A549 (cell line): Measurements from ENCODE around the gene HMCN1. TPM values are rescaled to one million over a fixed set of nuclear protein-coding genes. Genes with fewer than 3 reads are reported as not detected.

ENCODE experiments used
- ATAC-seq, 2 experiments: fragments of 200-7000 bp in 1 of 2; fragments of >200 bp in 1 of 2; cut with Nextera tagmentation in 1 of 2; cut with Tn5 transposase in 1 of 2; 3 replicates each; pipeline versions ENCODE4 v1.8.0 to v1.9.1; 2018 to 2020; ENCODE audit warnings: mild to moderate bottlenecking in 1 of 2, moderate library complexity in 1 of 2
- CTCF ChIA-PET: fragments of 300-600 bp; sonication (Branson Sonifier 250); formaldehyde crosslinking; extraction: SDS; loops from one replicate; lab custom pipeline; 2021; ENCODE audit warnings: antibody characterized with exemption, inconsistent platforms; lab: Yijun Ruan, JAX
- POLR2A ChIA-PET: fragments of 350-600 bp; formaldehyde crosslinking; extraction: SDS; loops from one replicate; lab custom pipeline; 2021; ENCODE audit warnings: antibody characterized with exemption, inconsistent platforms; lab: Yijun Ruan, JAX
- DNase-seq, 2 experiments: peaks; one replicate each; pipeline versions ENCODE4 v3.0.0 to v3.0.0-alpha.2; 2011 to 2016; ENCODE audit warnings: low read depth in 1 of 2, low spot score in 1 of 2
- FAIRE-seq: peaks from 2 replicates; lab custom pipeline; 2011; peaks lifted over from hg19 to GRCh38; lab: Jason Lieb, UNC
- H3K27ac ChIP-seq, 2 experiments: fragments of >200 bp; sonication (Bioruptor Twin); formaldehyde crosslinking; 3 replicates each; pipeline ENCODE4 v1.5.1; 2016 to 2017
- H3K4me1 ChIP-seq: fragments of >200 bp; sonication (Bioruptor Twin); formaldehyde crosslinking; 3 replicates; pipeline ENCODE4 v1.6.1; 2016
- H3K4me2 ChIP-seq: fragments of >200 bp; sonication (Bioruptor Twin); formaldehyde crosslinking; 3 replicates; pipeline ENCODE4 v1.6.1; 2016
- H3K4me3 ChIP-seq: fragments of >200 bp; sonication (Bioruptor Twin); formaldehyde crosslinking; 3 replicates; pipeline ENCODE4 v1.5.1; 2016
- H3K9me3 ChIP-seq: fragments of >200 bp; sonication (Bioruptor Twin); formaldehyde crosslinking; 3 replicates; pipeline ENCODE4 v1.6.1; 2016
- BHLHE40 ChIP-seq: IDR thresholded peaks from 2 replicates; pipeline ENCODE4 v1.6.1; 2012; ENCODE audit warnings: low read depth, low read length, inconsistent platforms
- CHD4 ChIP-seq: fragments of 200-600 bp; sonication (generic); IDR thresholded peaks from 2 replicates; pipeline ENCODE4 v1.6.1; 2016; ENCODE audit warnings: antibody characterized with exemption, mild to moderate bottlenecking, borderline replicate concordance
- FOSL2 ChIP-seq, 2 experiments: fragments of 450-650 bp in 1 of 2; fragments of >200 bp in 1 of 2; sonication (Bioruptor Twin) in 1 of 2; formaldehyde crosslinking; IDR thresholded peaks; 2 replicates each; pipeline versions ENCODE4 v1.5.0 to v1.6.1; 2016 to 2020; ENCODE audit warnings: mild to moderate bottlenecking in 1 of 2, moderate library complexity in 1 of 2
- HOXA7 ChIP-seq: fragments of 250-450 bp; sonication (Bioruptor Pico); IDR thresholded peaks from 2 replicates; pipeline ENCODE4 v1.5.0; 2020; ENCODE audit warnings: mild to moderate bottlenecking, moderate library complexity
- NR3C1 ChIP-seq: fragments of >200 bp; sonication (Bioruptor Twin); formaldehyde crosslinking; IDR thresholded peaks from 3 replicates; pipeline ENCODE4 v1.6.1; 2017
- RFX5 ChIP-seq: fragments of 450-650 bp; IDR thresholded peaks from 2 replicates; pipeline ENCODE4 v1.7.1; 2014; ENCODE audit warnings: antibody characterized with exemption, mild to moderate bottlenecking, moderate library complexity
- SREBF2 ChIP-seq: fragments of 450-650 bp; IDR thresholded peaks from 2 replicates; pipeline ENCODE4 v1.6.1; 2014; ENCODE audit warnings: mild to moderate bottlenecking, moderate library complexity
- ZC3H11A ChIP-seq: fragments of 450-650 bp; IDR thresholded peaks from 2 replicates; pipeline ENCODE4 v1.6.1; 2014; ENCODE audit warnings: antibody characterized with exemption, mild to moderate bottlenecking
- ZFP36 ChIP-seq: fragments of 450-650 bp; IDR thresholded peaks from 2 replicates; pipeline ENCODE4 v1.6.1; 2014; ENCODE audit warnings: borderline replicate concordance; ENCODE audit not compliant: partially characterized antibody
- ZSCAN20 ChIP-seq: fragments of 250-450 bp; sonication (Bioruptor Pico); IDR thresholded peaks from 2 replicates; pipeline ENCODE4 v1.8.0; 2022; ENCODE audit warnings: mild to moderate bottlenecking, moderate library complexity
- WGBS: methylation state at CpG from one replicate; pipeline ENCODE4 v1.1.6; 2017; ENCODE audit errors: missing lambda C conversion rate; 5-methylcytosine and 5-hydroxymethylcytosine counted together
- polyA plus RNA-seq, 4 experiments: library from polyadenylated mRNA; depleted of rRNA in 3 of 4; stranded (reverse); fragments of >200 nt; fragmentation: RNase III in 1 of 4; extraction: RNeasy Plus Mini Kit Qiagen cat#74134 plus additional on column Dnase treatment in 1 of 4; gene quantifications; 2 replicates in 3 of 4; 3 replicates in 1 of 4; pipeline ENCODE4 v1.2.3, GENCODE V29; 2011 to 2017
- TF ChIP-seq, protein P1 (sequence below): fragments of 200-600 bp; sonication (generic); IDR thresholded peaks from 2 replicates; pipeline ENCODE4 v1.6.1; 2016; ENCODE audit warnings: antibody characterized with exemption, mild to moderate bottlenecking, moderate library complexity
- TF ChIP-seq, protein P2 (sequence below): IDR thresholded peaks from 2 replicates; pipeline ENCODE4 v1.6.1; 2012
- TF ChIP-seq, protein P3 (sequence below): fragments of >200 bp; sonication (Bioruptor Twin); formaldehyde crosslinking; IDR thresholded peaks from 3 replicates; pipeline ENCODE4 v1.5.1; 2016
- TF ChIP-seq, protein P4 (sequence below): fragments of >200 bp; sonication (Bioruptor Twin); formaldehyde crosslinking; IDR thresholded peaks from 2 replicates; pipeline ENCODE4 v1.6.1; 2016
- TF ChIP-seq, protein P5 (sequence below): fragments of 150-350 bp; IDR thresholded peaks from 2 replicates; pipeline ENCODE4 v1.6.1; 2014; ENCODE audit warnings: low read depth, mild to moderate bottlenecking, low read length

HMCN1 gene
- polyA plus RNA-seq, 2 of the 4 experiments (the other 2 are of a cell fraction), result 0.03 to 0.06 TPM

DNA sequence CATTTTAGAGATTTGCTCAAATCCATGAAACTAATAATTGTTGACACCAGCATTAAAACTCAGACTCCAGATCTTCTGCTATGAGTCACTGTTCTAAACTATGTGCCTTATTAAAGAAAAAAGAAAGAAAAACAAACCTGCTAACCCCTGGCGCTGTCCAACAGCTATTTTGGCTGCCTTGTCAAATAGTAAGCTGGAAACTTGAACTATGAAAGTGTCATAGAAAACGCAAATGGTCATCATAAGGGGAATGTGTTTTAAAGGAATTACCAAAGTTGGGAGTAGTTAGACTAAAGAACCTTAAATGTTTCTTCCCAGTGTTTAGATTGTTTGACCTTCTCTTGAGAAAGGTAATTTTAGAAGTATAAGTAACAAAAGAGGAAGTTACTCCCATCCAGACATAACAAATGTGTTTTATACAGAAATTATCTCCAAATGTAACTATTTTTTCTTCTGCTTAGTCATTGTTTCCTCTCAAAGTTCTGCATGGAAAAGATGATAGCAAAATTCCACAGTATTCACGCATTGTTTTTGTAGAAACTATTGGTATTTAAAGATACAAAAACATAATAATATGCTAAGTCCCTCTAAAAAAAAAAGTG is 368.5 kb downstream of the HMCN1 start:
- CTCF ChIA-PET, result no interaction called here
- FAIRE-seq (no peak), ATAC-seq (no peak), DNase-seq (no peak)
- 16% methylated on average over 3 of the region's 3 CpGs for WGBS
- no peak overlapping the region for H3K4me3 ChIP-seq
- no peak overlapping the region for H3K27ac ChIP-seq
- no peaks in the 10 kb centered on the region for H3K4me1 ChIP-seq
- H3K9me3 ChIP-seq, result no peaks in the 10 kb centered on the region
- H3K4me2 ChIP-seq, result no peak overlapping the region
- POLR2A ChIA-PET, result no interaction called here
- TF ChIP-seq, protein P1, sequence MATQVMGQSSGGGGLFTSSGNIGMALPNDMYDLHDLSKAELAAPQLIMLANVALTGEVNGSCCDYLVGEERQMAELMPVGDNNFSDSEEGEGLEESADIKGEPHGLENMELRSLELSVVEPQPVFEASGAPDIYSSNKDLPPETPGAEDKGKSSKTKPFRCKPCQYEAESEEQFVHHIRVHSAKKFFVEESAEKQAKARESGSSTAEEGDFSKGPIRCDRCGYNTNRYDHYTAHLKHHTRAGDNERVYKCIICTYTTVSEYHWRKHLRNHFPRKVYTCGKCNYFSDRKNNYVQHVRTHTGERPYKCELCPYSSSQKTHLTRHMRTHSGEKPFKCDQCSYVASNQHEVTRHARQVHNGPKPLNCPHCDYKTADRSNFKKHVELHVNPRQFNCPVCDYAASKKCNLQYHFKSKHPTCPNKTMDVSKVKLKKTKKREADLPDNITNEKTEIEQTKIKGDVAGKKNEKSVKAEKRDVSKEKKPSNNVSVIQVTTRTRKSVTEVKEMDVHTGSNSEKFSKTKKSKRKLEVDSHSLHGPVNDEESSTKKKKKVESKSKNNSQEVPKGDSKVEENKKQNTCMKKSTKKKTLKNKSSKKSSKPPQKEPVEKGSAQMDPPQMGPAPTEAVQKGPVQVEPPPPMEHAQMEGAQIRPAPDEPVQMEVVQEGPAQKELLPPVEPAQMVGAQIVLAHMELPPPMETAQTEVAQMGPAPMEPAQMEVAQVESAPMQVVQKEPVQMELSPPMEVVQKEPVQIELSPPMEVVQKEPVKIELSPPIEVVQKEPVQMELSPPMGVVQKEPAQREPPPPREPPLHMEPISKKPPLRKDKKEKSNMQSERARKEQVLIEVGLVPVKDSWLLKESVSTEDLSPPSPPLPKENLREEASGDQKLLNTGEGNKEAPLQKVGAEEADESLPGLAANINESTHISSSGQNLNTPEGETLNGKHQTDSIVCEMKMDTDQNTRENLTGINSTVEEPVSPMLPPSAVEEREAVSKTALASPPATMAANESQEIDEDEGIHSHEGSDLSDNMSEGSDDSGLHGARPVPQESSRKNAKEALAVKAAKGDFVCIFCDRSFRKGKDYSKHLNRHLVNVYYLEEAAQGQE, result peak; percentile 63
- TF ChIP-seq, protein P2, sequence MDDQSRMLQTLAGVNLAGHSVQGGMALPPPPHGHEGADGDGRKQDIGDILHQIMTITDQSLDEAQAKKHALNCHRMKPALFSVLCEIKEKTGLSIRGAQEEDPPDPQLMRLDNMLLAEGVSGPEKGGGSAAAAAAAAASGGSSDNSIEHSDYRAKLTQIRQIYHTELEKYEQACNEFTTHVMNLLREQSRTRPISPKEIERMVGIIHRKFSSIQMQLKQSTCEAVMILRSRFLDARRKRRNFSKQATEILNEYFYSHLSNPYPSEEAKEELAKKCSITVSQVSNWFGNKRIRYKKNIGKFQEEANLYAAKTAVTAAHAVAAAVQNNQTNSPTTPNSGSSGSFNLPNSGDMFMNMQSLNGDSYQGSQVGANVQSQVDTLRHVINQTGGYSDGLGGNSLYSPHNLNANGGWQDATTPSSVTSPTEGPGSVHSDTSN, result no peak

DNA sequence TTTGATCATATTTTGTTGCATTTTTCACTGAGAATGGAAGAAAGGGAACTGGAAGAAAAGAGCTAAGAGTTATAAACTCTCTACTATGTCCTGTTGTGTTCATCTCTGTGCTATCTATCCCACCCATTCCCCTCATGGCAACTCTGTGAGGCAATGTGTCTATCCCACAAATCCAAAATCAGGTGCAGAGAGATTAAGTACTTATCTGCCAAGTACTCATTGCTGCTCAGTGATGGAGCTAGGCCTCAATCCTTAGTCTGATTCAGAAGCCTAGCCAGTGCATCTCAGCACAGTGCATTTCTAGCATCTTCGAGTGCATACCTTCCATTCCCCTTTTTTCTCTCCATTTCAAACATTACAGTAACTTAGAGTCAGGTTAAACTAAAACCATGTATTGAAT is 370.3 kb downstream of the HMCN1 start:
- TF ChIP-seq ZSCAN20 (CRISPR knock-in tag) (no peak), FOSL2 (IDR thresholded peaks at IDR 0.05) (no peak), FOSL2 (CRISPR knock-in tag; IDR thresholded peaks at IDR 0.05) (no peak)
- DNase-seq, result no peak
- 0% methylated on average over 1 of the region's 1 CpG for WGBS
- ChIA-PET CTCF (no interaction called here), POLR2A (no interaction called here)
- no peaks in the 10 kb centered on the region for H3K9me3 ChIP-seq
- H3K4me2 ChIP-seq, result no peak overlapping the region
- H3K4me1 ChIP-seq, result no peaks in the 10 kb centered on the region
- no peak for FAIRE-seq
- no peak overlapping the region for H3K4me3 ChIP-seq
- no peak for ATAC-seq
- H3K27ac ChIP-seq, result no peak overlapping the region

DNA sequence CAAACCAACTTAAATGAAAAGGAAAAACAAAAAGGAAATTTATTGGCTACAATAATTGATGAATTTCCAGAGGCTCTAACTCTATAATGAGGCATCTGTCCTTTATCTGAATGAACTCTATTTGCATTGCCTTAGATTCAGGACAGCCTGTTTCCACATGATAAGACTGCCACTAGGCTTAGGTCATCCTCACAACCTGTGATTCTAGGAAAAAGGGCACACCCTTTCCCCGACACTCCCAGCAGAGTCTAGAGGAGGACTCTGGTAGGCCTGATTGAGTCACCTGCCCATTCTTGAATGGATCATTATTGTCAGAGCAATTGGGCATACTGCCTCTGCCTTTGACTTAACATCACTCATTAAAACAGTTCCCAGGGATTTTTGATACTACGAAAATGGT is 378.1 kb downstream of the HMCN1 start:
- no peak overlapping the region for H3K4me2 ChIP-seq
- CTCF ChIA-PET, result no interaction called here
- 45% methylated on average over 2 of the region's 2 CpGs for WGBS
- FAIRE-seq, result no peak
- DNase-seq, result no peak
- ATAC-seq, result no peak
- no peaks in the 10 kb centered on the region for H3K9me3 ChIP-seq
- no peak overlapping the region for H3K27ac ChIP-seq
- H3K4me3 ChIP-seq, result no peak overlapping the region
- no peaks in the 10 kb centered on the region for H3K4me1 ChIP-seq
- TF ChIP-seq ZSCAN20 (CRISPR knock-in tag), result no peak
- no peak for TF ChIP-seq NR3C1
- no peak for TF ChIP-seq HOXA7
- no peak for TF ChIP-seq SREBF2
- TF ChIP-seq BHLHE40, result no peak
- TF ChIP-seq, protein P3, sequence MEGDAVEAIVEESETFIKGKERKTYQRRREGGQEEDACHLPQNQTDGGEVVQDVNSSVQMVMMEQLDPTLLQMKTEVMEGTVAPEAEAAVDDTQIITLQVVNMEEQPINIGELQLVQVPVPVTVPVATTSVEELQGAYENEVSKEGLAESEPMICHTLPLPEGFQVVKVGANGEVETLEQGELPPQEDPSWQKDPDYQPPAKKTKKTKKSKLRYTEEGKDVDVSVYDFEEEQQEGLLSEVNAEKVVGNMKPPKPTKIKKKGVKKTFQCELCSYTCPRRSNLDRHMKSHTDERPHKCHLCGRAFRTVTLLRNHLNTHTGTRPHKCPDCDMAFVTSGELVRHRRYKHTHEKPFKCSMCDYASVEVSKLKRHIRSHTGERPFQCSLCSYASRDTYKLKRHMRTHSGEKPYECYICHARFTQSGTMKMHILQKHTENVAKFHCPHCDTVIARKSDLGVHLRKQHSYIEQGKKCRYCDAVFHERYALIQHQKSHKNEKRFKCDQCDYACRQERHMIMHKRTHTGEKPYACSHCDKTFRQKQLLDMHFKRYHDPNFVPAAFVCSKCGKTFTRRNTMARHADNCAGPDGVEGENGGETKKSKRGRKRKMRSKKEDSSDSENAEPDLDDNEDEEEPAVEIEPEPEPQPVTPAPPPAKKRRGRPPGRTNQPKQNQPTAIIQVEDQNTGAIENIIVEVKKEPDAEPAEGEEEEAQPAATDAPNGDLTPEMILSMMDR, result no peak
- TF ChIP-seq, protein P4, sequence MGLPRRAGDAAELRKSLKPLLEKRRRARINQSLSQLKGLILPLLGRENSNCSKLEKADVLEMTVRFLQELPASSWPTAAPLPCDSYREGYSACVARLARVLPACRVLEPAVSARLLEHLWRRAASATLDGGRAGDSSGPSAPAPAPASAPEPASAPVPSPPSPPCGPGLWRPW, result no peak
- no peak for TF ChIP-seq FOSL2 (IDR thresholded peaks at IDR 0.05)
- TF ChIP-seq FOSL2 (CRISPR knock-in tag; IDR thresholded peaks at IDR 0.05), result no peak
- TF ChIP-seq, protein P5, sequence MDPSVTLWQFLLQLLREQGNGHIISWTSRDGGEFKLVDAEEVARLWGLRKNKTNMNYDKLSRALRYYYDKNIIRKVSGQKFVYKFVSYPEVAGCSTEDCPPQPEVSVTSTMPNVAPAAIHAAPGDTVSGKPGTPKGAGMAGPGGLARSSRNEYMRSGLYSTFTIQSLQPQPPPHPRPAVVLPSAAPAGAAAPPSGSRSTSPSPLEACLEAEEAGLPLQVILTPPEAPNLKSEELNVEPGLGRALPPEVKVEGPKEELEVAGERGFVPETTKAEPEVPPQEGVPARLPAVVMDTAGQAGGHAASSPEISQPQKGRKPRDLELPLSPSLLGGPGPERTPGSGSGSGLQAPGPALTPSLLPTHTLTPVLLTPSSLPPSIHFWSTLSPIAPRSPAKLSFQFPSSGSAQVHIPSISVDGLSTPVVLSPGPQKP, result no peak
- no peak for TF ChIP-seq ZC3H11A
- TF ChIP-seq ZFP36, result no peak
- TF ChIP-seq RFX5, result no peak
- no peak for TF ChIP-seq CHD4
- TF ChIP-seq, protein P2, result no peak
- POLR2A ChIA-PET, result no interaction called here
